ENCODE data around the gene ADAMTS14.

The ADAMTS14 gene

DNA sequence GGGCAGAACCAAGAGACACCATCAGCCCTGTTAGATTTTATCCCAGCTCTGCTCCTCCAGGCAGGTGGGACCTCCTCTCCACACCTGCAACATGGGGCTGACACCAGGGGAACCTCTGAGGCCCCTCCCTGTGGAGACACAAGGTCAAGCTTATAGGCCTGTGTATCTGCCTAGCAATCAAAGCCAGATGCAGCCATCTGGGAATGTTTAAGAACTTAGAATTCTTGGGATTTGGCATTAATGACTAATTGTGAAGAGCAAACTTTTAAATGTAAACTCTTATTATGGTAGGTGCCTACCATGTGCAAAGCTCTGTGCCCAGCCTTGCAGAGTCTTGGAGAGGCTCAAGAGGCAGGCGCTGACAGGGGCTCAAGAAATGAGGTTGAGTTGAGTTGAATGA lies 60.7 kb downstream of the ADAMTS14 start:
- DNase-seq = no peak

DNA sequence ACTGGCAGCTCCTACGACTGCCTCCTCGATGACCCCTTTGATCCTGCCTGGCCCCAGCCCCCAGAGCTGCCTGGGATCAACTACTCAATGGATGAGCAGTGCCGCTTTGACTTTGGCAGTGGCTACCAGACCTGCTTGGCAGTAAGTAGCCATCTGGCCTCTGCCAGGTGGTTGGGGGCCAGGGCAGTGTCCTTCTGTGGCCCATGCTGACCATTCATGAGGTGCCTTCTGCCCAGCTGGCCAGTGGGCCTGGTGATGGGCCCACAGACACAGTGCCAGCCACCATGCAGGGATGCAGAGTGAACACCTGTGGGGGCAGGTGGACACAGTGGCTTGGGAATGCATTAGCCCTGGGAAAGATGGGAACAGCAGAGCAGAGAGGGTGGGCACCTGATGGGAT lies 62.9 kb downstream of the ADAMTS14 start:
- DNase-seq = no peak

- DNase-seq = no peak
These were observed 64.2 kb downstream of the ADAMTS14 start for GRCh38 chr10:70736525-70736924.

DNA sequence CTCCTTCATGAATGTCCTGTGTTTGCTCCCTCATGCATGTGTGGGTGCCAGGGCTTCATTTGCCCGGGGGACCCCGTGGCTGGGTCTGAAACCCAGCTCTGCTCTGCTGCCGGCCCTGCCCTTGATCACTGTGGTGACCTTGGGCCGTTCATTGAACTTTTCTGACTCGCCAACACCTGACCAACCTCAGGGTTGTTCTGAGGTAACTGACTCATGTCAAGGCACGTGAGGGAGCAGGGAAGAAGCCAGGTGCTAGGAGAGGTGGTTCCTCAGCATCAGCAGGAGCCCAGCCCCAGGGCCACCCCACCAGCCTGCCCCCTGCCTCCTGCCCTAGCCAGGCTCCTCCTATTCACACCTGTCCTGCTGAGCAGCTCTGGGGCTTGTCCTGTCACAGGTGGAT lies 64.9 kb downstream of the ADAMTS14 start:
- DNase-seq = no peak

- DNase-seq = no peak
These were observed 65.9 kb downstream of the ADAMTS14 start for GRCh38 chr10:70738006-70738760.

DNA sequence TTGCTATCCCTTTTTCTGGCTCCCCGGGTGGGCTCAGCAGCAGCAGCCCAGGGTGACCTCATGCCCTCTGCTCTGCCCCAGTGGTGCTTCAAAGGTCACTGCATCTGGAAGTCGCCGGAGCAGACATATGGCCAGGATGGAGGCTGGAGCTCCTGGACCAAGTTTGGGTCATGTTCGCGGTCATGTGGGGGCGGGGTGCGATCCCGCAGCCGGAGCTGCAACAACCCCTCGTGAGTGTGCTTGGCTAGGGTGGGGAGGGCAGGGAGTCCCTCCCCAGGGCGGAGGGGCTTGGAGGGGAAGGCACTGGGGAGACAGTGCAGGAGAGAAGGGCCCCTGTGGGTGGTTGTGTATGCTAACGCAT lies 66.4 kb downstream of the ADAMTS14 start:
- DNase-seq = no peak

GRCh38 chr10:70740406-70741288 lies 68.3 kb downstream of the ADAMTS14 start:
- DNase-seq = no peak

DNA sequence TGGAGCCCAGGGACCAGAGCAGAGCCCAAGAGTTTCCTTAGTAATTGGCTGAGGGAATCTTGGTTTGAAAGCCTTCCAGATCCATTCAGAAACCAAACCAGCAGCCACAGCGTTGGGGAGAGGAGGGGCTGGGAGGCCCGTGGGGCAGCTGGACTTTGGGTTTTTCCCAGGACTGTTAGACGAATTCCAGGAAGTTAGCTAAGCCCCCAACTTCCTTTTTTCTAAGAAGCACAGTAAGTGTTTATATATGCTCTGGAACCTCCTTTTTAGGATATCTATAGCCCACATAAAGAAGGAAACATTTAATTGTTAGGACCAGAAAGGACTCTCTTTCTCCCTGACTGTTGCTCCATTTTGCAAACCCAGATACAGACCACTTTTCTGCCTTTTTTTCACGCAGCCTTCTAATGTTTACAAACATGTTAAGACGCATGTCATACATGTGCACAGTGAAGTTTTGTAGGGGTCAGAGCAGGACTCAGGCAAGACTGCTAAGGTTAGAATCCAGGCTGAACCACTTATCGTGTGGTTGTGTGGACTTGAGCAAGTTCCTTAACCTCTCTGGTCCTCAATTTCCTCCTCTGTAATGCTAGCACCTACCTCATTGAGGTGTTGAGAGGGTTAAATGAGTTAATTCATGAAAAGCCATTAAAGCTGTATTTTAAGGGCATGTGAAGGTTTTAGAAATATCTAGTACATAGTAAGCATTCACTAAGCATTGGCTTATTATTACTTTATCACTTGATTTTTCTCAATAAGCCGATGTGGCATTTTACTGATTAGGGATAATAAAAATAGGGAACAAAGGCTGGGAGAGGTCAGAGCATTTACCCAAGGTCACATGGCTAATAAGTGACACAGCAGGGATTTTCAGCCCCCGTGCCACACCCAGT lies 70.5 kb downstream of the ADAMTS14 start:
- no peak for DNase-seq

DNA sequence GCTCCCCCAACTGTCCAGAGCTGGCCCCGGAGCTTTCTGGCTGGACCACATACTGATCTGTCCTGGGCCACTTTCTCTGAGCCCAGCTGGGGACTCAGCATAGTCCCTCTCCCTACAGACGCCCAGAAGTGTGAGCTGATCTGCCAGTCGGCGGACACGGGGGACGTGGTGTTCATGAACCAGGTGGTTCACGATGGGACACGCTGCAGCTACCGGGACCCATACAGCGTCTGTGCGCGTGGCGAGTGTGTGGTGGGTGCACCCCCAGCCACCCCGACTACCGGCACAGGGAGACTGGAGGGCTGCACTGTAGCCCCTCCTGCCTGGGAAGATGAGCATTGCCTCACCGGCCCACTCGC lies 71.1 kb downstream of the ADAMTS14 start:
- no peak for DNase-seq

DNA sequence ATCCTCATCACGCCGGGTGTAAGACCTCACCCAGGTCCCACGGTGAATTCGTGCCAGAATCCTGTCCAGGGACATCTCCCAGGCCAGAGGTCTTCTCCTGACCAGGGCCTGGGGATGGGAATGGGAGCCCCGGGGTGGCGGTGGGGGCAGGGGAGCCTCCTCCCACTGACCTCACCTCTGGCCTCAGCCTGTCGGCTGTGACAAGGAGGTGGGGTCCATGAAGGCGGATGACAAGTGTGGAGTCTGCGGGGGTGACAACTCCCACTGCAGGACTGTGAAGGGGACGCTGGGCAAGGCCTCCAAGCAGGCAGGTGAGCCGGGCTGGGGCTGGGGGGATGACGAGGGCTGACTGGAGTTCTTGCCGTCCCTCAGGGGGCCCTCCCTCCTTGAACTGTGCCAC lies 71.6 kb downstream of the ADAMTS14 start:
- no peak for DNase-seq

- no peak for DNase-seq
These were observed 72.4 kb downstream of the ADAMTS14 start for GRCh38 chr10:70744617-70745143.

- no peak for DNase-seq
These were observed 73.2 kb downstream of the ADAMTS14 start for GRCh38 chr10:70745555-70745954.

DNA sequence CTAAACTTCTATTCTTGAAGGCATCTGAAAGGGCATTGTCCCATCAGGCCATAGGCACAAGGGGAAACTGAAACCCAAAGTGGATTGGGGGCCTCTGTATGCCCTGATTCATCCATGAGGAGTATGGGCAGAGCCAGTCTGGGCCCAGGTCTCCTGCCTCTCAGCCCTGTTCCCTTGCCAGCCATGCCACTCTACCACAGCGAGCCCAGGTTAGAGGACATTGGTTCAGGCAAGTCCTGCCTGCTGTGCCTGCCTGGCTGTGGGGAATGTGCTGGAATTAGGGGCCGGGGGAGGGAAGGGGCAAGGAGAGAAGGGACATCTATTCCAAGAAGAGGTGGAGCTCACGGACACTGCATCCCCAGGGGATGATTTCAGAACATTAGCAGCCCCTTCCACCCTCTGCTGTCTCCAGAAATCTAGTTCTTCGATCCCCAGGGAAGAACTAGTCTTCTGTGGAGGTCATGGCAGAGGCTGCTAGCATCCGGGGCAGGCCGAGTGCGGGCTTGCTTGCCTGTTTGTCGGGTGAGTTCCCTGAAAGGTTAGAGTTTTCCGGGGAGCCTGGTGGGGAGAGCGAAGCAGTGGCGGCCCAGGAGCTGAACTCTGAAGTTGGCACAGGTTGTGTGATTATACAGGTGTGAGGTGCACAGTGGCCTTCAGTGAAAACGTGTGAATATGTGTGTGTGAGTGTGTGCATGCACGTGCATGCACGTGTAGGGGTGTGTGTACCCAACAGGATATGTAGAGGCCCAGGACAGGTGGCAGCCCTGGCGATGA lies 75.1 kb downstream of the ADAMTS14 start:
- no peak for DNase-seq

DNA sequence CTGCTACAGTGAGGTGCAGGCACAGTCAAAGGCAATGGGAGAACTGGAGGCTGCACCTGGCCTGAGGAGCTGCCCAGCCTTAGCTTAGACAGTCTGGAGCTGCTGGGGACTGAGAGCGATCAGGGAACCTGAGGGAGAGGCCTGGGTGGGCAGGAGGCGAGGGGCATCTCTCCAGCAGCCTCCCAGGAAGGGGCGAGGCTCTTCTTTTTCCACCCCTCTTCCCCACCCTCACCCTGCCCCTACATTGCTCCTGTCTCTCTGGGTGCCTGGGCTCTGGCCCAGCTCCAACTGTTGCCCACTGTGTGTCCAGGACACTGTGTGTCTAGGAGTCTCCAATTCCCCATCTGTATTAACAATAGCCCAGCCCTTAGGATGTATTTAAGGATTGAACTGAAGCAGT lies 76.0 kb downstream of the ADAMTS14 start:
- DNase-seq = no peak

- DNase-seq = no peak
These were observed 76.7 kb downstream of the ADAMTS14 start for GRCh38 chr10:70748801-70749573.

- no peak for DNase-seq
These were observed 77.5 kb downstream of the ADAMTS14 start for GRCh38 chr10:70749756-70750155.

GRCh38 chr10:70750156-70750703 lies 77.9 kb downstream of the ADAMTS14 start:
- DNase-seq = no peak

- DNase-seq = no peak
These were observed 79.0 kb downstream of the ADAMTS14 start for GRCh38 chr10:70751356-70751755.

DNA sequence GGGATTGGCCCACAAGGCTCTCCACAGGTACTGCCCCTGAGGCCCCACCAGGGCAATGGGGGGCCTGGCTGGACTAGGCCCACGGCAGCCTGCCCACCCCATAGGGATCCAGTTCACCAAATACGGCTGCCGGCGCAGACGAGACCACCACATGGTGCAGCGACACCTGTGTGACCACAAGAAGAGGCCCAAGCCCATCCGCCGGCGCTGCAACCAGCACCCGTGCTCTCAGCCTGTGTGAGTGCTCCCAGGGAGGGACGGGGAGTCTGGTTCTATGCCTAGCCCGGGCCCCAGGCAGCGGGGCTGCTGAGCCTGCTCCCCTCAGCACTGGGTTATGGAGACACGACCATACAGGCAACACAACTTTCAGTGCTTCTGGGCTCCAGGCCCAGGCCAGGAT lies 79.7 kb downstream of the ADAMTS14 start:
- no peak for DNase-seq

- no peak for DNase-seq
These were observed 80.3 kb downstream of the ADAMTS14 start for GRCh38 chr10:70752571-70752970.

DNA sequence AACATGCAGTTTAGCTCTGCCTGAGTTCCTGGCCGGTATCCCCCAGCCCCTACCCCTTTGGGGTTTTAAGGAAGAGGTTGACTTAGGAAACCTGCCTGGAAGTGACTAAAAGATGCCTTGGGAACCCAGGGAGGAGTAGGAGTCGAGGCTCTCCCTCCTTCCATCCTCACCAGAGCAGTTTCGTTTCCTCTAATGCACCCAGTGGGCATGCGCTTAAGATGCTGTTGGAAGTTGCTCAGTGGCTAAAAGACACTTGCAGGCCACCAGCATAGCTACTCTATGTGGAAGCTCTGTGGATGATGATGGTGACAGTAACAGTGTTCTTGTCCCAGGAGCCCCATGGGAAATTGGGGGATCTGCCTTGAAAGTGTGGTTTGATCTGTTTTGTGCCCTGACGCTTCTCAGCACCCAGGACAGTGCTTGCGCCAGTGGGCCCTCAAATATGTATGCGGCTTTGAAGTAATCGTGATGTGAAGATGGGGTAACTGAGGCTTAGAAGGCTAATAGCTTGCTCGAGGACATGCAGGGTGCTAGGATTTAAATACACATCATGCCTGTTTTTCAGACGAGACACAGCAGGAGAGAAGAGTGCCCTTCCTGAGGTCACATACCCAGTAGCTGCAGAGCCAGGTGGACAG lies 80.8 kb downstream of the ADAMTS14 start:
- DNase-seq = no peak
